Activated CD8-positive, alpha-beta memory T cell treated with anti-CD3 and anti-CD28 coated beads for 36 hours (primary cell): ENCODE results near the gene DHCR24. TPM values are rescaled to one million over a fixed set of nuclear protein-coding genes. Genes with fewer than 3 reads are reported as not detected.

Experiments used
- CTCF ChIA-PET: fragments of 350-600 bp; sonication (Branson Sonifier 250); formaldehyde crosslinking; loops from one replicate; lab custom pipeline; 2021; ENCODE audit warnings: antibody characterized with exemption; lab: Charles Lee
- POLR2A ChIA-PET: fragments of 350-600 bp; sonication (Branson Sonifier 250); formaldehyde crosslinking; loops from one replicate; lab custom pipeline; 2021; ENCODE audit warnings: antibody characterized with exemption; lab: Charles Lee
- total RNA-seq, 2 experiments: library from RNA; stranded (reverse); gene quantifications; one replicate each; pipeline ENCODE4 v1.2.3, GENCODE V29; 2021

Gene DHCR24
- total RNA-seq, 2 experiments from 2014 or later: 89.0 to 89.3 TPM

- ChIA-PET CTCF (no interaction called here), POLR2A (no interaction called here)
Observed at GRCh38 chr1:54850737-54851136, 36.3 kb downstream of the DHCR24 start.

GRCh38 chr1:54850069-54850730 is 36.8 kb downstream of the DHCR24 start:
- POLR2A ChIA-PET: no interaction called here

GRCh38 chr1:54849219-54850068 is 37.6 kb downstream of the DHCR24 start:
- CTCF ChIA-PET: no interaction called here
- POLR2A ChIA-PET: no interaction called here

More at GRCh38 chr1:54850069-54850730, 36.8 kb downstream of the DHCR24 start:
- CTCF ChIA-PET: no interaction called here

GRCh38 chr1:54848134-54848948 is 38.7 kb downstream of the DHCR24 start:
- POLR2A ChIA-PET: no interaction called here
- CTCF ChIA-PET: no interaction called here

GRCh38 chr1:54846716-54847284 is 40.2 kb downstream of the DHCR24 start:
- ChIA-PET CTCF (no interaction called here), POLR2A (no interaction called here)

GRCh38 chr1:54846301-54846700 is 40.7 kb downstream of the DHCR24 start:
- POLR2A ChIA-PET: no interaction called here
- CTCF ChIA-PET: no interaction called here

- CTCF ChIA-PET: no interaction called here
- POLR2A ChIA-PET: no interaction called here
Observed at GRCh38 chr1:54845772-54846171, 41.2 kb downstream of the DHCR24 start.

- ChIA-PET CTCF (no interaction called here), POLR2A (no interaction called here)
Observed at GRCh38 chr1:54844564-54844963, 42.4 kb downstream of the DHCR24 start.

- ChIA-PET CTCF (no interaction called here), POLR2A (no interaction called here)
Observed at GRCh38 chr1:54843449-54843848, 43.5 kb downstream of the DHCR24 start.

- POLR2A ChIA-PET: no interaction called here
Observed at GRCh38 chr1:54842963-54843362, 44.0 kb downstream of the DHCR24 start.

GRCh38 chr1:54842206-54842915 is 44.6 kb downstream of the DHCR24 start:
- ChIA-PET POLR2A (no interaction called here), CTCF (no interaction called here)

More at GRCh38 chr1:54842963-54843362, 44.0 kb downstream of the DHCR24 start:
- CTCF ChIA-PET: no interaction called here

- ChIA-PET CTCF (no interaction called here), POLR2A (no interaction called here)
Observed at GRCh38 chr1:54839824-54840223, 47.2 kb downstream of the DHCR24 start.

GRCh38 chr1:54838565-54839180 is 48.3 kb downstream of the DHCR24 start:
- POLR2A ChIA-PET: no interaction called here
- CTCF ChIA-PET: no interaction called here

GRCh38 chr1:54837002-54837853 is 49.8 kb downstream of the DHCR24 start:
- POLR2A ChIA-PET: no interaction called here
- CTCF ChIA-PET: no interaction called here

- CTCF ChIA-PET: no interaction called here
- POLR2A ChIA-PET: no interaction called here
Observed at GRCh38 chr1:54836594-54836993, 50.4 kb downstream of the DHCR24 start.

GRCh38 chr1:54835970-54836369 is 51.0 kb downstream of the DHCR24 start:
- POLR2A ChIA-PET: no interaction called here

GRCh38 chr1:54835131-54835898 is 51.7 kb downstream of the DHCR24 start:
- CTCF ChIA-PET: no interaction called here

More at GRCh38 chr1:54835970-54836369, 51.0 kb downstream of the DHCR24 start:
- CTCF ChIA-PET: no interaction called here

More at GRCh38 chr1:54835131-54835898, 51.7 kb downstream of the DHCR24 start:
- POLR2A ChIA-PET: no interaction called here
